Activated effector memory CD4-positive, alpha-beta T cell treated with anti-CD3 and anti-CD28 coated beads, Interleukin-2, amount 50 U/mL, for 16 hours (primary cell): ENCODE data around the gene JADE2.
"Not testable (repeated sequence)": the region's sequence is repeated elsewhere in the genome, so short reads cannot be mapped to it uniquely, and the experiment has no call there.

Experiments
- DNase-seq: peaks from one replicate; pipeline ENCODE4 v3.0.0-alpha.2; 2020

The JADE2 gene

GRCh38 chr5:134508521-134509195 lies 16.8 kb upstream of the JADE2 start:
- peak; percentile 56 for DNase-seq

- DNase-seq = peak; percentile 36
These were observed 16.0 kb upstream of the JADE2 start for GRCh38 chr5:134509308-134510040.

GRCh38 chr5:134510970-134511795 lies 14.3 kb upstream of the JADE2 start:
- DNase-seq = peak; percentile 79

GRCh38 chr5:134511796-134512660 lies 13.4 kb upstream of the JADE2 start:
- no peak for DNase-seq

- no peak for DNase-seq
These were observed 12.8 kb upstream of the JADE2 start for GRCh38 chr5:134512661-134512999.

- no peak for DNase-seq
These were observed 9.7 kb upstream of the JADE2 start for GRCh38 chr5:134515801-134516200.

GRCh38 chr5:134516984-134517383 lies 8.5 kb upstream of the JADE2 start:
- DNase-seq = not testable (repeated sequence)

GRCh38 chr5:134517553-134517952 lies 7.9 kb upstream of the JADE2 start:
- DNase-seq = no peak

- no peak for DNase-seq
These were observed 5.5 kb upstream of the JADE2 start for GRCh38 chr5:134519989-134520388.

GRCh38 chr5:134521841-134522240 lies 3.6 kb upstream of the JADE2 start:
- DNase-seq = no peak

- DNase-seq = no peak
These were observed 1.8 kb upstream of the JADE2 start for GRCh38 chr5:134523543-134524271.

- peak; percentile 87 for DNase-seq
These were observed 1.1 kb upstream of the JADE2 start for GRCh38 chr5:134524272-134524825.

GRCh38 chr5:134525683-134526482 lies 413 bp downstream of the JADE2 start:
- DNase-seq = peak; percentile 87

- DNase-seq = peak; percentile 90
These were observed 1.1 kb downstream of the JADE2 start for GRCh38 chr5:134526483-134527155.

GRCh38 chr5:134527156-134527960 lies 1.9 kb downstream of the JADE2 start:
- DNase-seq = peak; percentile 91

GRCh38 chr5:134527961-134528424 lies 2.5 kb downstream of the JADE2 start:
- DNase-seq = no peak

- no peak for DNase-seq
These were observed 3.1 kb downstream of the JADE2 start for GRCh38 chr5:134528556-134528955.

GRCh38 chr5:134529460-134529859 lies 4.0 kb downstream of the JADE2 start:
- no peak for DNase-seq
